IPS DF 4.7 (cell line): Measurements from ENCODE around the gene DDX17.
"Not testable (repeated sequence)": the region's sequence is repeated elsewhere in the genome, so short reads cannot be mapped to it uniquely, and the experiment has no call there.

ENCODE experiments used
- DNase-seq: peaks from one replicate; pipeline ENCODE4 v3.0.0-alpha.2; 2013; ENCODE audit warnings: low spot score; ENCODE audit errors: extremely low read depth

DDX17 gene

DNA sequence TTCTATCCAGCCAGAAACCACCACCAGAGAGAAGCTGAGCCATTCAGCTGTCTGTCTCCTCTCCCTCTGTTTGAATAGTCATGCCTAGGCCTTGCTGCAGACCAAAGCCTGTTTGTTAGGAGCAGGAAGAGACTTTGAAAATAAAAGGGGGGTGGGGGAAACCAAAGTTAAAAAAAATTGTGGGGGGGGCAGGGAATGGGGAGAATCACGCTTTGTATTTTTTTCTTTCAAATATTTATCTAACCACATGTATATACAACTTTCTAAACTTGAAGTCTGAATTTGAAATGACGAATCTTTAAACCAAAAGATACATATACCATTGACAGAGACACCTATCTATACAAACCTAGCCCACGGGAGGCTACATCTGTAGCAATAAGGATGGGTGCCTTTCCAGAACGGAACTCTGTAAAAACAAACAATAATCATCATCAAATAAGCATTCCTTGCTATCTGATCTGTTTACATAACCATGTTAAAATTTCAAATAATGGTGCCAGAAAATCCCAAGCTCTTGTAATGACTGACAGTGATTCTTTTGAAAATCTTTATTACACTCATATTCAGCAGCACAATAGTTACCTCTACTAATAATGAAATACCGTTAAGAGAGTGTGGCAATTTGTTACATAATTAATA is 14.3 kb downstream of the DDX17 start:
- no peak for DNase-seq

DNA sequence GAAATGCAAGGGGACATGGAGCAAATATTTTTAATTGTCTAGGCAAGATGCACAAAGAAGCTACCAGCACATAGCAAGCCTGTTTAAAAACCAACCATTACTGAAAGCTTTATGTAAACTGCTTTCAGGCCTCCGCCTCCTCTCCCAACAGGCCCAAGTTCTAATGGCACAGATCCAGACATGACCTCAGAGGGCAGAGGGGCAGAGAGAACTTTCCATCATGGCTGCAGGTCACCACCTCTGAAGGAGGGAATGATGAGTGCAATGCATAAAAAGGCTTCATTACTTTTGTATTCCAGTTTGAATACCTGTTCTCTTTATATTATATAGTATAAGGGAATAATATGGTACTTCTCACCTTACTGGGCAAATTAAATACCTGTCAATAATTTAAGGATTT is 15.2 kb downstream of the DDX17 start:
- DNase-seq = no peak

DNA sequence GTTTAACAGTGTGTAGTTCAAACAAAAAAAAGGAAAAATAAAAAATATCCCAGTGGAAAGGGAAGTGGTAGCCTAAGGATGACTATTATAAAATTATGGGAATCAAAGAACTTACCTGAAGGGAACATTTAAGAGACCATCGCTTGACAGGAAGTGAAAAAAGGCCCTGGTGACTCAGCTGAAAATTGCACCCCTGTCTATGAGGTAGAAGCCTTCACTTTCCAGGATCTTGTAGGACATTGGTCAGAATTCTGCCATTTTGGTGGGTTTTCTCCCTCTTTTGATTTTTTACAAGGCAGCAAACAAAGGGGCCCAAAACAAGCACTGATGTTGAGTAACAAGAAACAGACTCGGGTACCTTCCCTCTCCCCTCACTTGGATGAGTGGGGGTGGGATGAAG is 15.6 kb downstream of the DDX17 start:
- no peak for DNase-seq

DNA sequence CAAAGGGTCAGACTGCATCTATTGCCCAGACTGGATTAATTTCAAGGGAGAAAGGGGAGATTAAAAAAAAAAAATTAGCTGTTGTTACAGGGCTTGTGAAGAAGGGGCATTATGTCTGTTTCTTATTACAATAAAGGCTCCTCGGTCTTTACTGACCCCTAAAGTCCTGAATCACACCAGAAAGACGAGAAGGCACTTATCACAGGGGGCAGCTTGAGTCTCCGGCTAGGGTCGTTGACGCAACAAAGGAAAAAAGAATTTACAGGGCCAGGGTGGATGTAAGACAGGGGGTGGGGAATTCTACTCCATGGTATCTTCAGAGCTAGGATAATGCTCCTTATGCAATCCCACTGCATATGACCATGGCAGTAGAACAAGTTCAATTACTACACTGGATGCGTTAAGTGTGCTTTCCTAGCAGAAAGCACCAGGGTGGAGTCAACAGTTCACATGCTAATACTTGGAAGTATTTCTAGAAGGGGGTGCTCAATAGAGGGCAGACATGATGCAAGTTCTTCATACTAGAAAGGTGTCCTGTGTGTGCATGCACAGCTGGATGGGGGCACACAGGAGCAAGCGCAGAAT is 16.5 kb downstream of the DDX17 start:
- DNase-seq = no peak

DNA sequence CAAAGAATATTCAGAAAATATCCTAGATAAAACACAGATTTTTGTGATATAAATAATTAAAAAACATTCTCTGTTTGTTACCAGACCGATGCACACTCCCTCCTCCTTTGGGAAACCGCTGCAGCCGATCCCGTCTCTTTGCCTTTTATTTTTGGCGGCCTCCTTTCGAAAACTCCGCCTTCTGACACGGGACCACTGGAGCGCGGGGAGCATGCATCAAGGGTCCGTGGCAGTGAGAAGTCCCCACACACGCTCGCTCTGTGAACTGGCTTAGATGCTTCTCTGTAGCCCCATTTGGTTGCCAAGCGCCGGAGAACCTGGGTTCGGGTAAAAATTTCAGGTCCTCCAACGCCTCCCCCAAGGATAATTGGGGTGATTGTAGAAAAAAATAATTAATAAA is 17.0 kb downstream of the DDX17 start:
- no peak for DNase-seq

DNA sequence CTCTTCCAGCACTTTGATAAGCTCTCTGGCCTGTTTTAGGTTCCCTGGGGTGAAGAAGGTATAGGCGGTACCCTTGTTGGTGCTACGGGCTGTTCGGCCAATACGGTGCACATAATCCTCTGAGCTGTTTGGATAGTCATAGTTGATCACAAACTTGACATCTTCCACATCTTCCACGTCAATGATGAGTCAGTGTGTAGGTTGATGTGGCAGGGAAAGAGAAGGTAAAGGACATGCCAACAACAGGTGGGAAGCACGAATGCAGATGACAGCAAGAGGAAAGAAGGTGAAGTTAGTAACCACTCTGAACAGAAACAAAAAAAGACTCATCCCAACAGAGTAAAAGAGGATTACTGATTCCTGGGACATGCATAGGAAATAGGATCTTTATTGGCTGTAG is 18.2 kb downstream of the DDX17 start:
- no peak for DNase-seq

DNA sequence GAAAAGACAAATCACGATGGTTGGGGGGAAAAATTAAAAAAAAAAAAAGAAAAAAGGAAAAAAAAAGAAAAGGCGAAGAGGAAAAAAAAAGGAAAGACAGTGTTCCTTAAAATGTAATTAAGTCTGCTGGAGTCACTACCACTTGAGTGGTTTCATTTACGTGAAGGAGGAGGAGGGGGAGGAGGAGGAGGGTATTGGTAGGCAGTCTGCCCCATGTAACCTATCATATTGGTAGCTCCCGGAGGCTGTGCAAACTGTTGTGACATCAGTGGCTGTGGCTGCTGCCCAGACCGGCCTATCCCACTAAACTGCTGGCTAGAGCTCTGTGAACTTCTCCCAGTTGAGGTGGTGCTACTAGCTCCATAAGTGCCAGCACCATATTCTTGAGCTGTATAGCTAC is 20.3 kb downstream of the DDX17 start:
- no peak for DNase-seq

DNA sequence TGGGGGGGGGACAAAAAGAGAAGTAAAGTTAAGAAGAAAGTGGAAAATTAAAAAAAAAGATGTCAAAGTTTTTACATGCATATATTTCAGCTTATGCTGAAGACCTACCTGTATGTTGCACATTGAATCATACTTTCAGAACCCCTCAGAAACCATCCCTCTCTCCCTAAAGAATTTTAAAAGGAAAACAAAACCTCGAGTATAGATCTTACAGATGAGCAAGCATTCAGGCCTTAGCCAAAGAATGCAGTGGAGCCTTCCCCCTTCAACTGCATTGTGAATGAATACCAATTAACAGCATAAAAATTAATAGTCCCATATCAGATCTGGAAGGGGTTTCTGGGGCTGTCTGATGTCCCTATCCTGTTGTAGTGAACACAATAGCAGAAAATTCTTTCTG is 21.9 kb downstream of the DDX17 start:
- DNase-seq = no peak

DNA sequence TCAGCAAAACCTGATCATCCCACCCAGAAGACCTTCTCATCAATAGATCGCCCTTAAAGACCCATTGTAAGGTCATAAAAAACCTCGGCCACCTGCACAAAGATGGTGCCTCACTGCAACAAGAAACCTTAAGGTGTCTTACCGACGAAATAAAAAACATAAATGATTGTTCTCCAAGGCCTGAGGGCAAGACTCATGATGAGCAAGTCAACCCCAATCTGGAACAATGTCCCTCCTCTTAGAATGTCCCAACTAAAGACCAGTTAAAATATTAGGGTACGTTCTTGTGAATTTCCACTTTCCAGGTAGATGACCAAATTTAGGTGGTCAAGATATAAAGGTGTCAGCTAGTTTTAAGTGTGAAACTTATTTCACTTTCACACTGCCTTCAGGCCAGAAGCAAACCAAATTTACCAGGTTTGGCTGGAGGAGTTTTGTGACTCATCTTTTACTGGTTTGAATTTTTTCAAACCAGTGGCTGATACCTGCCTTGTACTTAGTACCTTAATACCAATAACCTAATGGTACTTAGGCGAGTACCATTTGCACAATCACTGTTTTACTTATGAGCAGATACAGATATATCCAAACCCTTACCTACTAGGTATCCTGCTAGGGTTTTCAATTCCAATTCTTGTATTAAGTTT is 23.3 kb downstream of the DDX17 start:
- no peak for DNase-seq

DNA sequence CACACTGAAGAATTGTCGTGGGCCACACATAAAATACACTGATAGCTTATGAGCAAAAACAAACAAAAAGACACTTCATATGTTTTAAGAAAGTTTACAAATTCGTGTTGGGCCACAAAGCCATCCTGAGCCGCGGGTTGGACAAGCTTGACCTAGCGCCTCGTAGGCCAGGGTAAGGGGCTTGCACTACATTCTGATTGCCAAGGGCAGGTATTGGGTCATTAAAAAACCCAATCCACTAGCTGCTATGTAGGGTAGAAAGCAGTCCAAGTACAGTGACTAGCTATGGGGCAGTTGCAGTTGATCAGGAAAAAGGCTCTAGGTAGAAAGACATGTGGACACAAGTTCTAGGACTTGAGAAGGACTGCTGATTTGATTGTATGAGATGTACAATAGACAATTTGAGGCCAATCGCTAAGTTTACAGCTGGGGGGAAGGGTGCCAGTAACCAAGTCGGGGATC is 24.2 kb downstream of the DDX17 start:
- no peak for DNase-seq

DNA sequence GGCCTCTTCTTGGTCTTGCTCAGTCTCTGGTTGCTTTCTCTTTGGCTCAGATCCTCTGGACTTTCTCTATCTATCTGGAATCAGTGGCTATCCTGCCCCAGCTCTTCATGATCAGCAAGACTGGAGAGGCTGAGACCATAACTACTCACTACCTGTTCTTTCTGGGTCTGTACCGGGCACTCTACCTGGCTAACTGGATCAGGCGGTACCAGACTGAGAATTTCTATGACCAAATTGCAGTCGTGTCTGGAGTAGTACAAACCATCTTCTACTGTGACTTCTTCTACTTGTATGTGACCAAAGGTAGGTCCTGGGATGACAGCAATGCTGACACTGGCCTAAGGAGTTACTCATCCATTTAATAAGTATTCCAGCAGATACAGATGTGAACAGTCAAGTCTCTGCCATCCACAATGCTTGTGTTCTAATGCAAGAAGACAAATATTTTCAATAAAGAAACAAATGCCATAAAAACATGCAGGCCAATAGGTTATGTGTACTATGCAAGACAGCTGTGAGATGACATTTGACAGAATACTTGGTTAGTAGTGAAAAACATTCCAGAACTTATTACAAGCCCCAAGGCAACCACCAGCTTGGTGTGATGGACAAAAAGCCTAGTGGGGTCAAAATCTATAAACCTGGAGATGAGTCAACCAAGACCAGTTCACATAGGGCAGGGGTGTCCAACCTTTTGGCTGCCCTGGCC is 24.8 kb downstream of the DDX17 start:
- DNase-seq = no peak

DNA sequence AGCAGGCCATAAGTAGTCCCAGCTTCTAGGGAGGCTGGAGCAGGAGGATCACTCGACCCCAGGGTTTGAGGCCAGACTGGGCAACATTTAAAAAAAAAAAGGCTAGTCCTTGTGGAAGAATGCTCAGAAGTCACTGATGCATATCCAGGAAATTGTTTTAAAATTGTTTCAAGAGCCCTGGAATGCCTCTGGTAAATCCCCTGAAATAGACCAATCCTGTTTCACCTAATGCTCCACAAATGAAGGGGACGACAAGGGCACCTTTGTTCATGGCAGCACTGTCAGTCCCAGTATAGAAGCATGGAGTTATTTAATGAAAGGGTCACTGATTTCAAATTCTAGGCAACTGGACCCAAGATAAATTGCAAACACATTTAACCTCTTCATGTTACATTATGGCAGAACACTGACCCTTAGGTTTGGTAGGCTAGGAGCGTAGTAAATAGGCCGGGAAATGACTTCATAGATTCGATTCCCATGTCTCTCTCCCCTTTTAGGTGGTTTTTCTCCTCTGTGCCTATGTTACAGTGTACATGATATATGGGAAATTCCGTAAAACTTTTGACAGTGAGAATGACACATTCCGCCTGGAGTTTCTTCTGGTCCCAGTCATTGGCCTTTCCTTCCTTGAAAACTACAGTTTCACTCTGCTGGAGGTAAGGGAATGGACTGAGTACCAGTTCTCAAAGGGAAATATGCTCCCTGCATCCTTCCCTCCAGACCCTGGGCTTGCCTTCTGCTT is 26.8 kb downstream of the DDX17 start:
- no peak for DNase-seq

DNA sequence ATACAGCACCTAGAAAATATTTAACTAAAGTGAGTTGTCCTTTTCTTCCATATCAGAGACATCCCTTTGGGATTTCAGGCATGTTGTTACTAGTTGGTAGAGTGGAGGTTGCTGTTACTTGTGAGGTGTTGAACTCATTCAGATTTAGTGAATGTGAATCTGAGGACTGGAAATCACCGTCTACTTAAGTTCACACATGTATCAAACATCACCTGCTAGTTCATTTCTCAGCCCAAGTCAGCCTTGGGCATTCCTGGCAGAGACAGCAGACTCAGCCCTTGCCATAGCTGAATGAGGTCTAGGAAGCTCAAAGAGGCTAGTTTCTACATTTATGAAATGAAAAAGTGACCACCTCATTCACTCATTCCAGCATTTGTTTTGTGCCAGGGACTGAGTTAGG is 28.5 kb downstream of the DDX17 start:
- no peak for DNase-seq

DNA sequence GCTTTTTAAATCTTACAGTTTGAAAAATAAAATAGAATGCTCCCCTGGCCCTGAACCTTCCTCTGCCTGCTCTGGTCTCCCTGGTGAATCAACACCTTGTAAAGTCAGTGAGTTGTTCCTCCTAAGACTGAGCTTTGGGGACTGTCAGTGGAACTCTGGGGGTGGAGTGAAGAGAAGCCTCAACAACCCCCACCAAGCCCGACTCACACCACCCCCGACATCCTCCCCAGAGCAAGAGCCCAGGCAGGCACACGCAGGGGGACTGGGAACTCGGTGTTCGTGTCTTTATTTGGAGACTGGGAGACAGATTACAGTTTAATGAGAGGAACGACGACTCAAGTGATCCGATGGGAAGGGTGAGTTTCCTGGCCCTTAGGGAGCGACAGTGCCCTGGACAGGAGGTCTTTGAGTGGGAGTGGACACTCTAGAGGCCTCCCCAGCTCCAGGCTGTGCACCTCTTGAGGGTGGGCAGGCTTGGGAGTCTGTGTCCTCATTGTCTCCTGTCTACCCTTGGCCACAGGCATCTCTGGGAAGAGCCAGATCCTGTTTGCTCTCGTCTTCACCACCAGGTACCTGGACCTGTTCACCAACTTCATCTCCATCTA is 32.0 kb downstream of the DDX17 start:
- DNase-seq = no peak

DNA sequence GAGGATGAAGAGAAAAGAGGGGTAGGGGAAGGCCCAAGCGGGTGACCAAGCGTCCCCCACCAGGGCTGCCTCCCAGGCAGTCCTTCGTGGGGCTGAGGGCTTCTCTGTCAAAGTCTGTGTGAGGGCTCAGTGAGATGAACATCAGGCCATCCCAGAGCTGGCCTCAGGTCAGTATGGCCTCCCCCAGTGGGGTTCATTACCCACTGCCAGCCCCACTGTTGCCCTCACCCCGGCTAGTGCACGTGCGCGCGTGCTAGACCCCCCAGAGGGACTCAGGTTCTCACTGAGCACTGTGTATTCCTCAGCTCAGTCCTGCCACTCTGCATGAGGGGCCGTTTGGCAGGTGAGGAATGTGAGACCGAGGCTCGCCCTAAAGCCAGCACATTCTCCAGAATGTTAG is 34.9 kb downstream of the DDX17 start:
- no peak for DNase-seq

DNA sequence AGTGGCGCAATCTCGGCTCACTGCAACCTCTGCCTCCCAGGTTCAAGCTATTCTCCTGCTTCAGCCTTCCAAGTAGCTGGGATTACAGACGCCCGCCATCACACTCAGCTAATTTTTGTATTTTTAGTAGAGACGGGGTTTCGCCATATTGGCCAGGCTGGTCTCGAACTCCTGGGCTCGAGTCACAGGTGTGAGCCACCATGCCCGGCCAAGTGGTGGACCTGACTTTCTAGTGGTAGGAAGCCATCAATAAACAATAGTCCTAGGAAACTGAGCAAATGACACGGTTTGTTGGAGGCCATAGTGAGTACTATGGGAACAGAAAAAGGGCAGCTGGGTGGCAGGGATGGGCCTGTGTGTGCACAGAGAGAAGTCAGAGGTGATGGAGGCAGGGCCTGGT is 35.9 kb downstream of the DDX17 start:
- DNase-seq = not testable (repeated sequence)

DNA sequence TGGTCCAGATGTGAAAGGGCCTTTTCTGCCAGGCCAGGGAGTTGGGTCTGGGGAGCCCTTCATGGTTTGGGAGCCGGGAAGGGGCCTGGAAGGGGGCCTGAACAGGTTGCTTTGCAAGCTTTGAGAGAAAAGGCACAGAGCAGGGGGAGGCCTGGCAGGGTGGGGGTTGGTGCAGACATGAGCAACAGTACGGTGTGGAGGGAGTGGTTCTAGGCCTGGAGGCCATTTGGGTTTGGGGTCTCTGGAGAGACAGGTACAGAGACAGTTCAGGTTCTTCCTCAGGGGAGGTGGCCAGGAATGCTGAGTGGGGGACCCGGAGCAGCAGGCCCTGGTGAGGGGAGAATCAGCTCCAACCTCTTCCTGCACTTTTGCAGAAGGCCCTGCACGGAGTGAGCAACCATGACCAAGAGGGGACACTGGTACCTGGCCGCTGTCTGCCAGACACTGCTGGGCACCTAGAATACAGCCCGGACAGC is 36.8 kb downstream of the DDX17 start:
- no peak for DNase-seq

DNA sequence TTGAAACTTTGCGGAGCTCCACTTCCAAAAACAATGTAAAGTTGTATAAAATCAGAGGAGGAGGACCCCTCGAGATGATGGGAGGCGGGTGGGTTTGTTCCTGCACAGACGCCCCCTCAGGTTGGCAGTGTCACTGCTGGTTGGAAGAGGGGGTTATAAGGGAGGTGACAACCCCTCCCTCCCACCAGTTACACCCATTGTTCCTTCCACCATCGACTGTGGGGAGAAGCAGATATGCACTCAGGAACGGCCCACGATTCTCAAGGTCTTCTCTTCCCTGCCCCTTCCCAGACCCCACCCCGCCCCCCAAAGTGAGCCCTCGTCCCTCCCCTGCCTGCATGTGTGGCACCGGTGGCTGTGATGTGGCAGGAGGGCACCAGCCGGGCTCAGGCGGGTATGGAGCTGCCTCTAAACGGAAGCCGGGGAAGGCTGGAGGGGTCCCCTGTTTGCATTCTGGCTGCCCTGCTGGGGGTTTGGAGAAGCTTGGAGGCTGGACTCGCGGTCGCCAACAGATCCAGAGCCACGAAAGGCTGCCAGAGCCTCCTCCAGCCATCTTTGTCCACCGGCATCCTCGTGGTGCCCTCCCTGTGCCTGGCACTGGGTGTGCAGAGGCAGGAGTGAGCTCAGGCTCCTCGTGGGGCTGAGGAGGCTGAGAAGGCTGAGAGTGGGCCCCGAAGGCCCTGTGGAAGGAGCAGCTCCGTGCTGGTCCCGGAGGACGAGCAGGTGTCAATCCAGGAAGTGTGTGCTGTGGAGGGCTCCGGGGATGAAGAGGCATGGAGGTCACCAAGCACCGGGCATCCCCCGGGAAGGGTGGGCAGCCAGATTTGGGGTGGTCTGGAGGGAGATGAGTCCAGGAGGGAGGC is 37.4 kb downstream of the DDX17 start:
- no peak for DNase-seq

DNA sequence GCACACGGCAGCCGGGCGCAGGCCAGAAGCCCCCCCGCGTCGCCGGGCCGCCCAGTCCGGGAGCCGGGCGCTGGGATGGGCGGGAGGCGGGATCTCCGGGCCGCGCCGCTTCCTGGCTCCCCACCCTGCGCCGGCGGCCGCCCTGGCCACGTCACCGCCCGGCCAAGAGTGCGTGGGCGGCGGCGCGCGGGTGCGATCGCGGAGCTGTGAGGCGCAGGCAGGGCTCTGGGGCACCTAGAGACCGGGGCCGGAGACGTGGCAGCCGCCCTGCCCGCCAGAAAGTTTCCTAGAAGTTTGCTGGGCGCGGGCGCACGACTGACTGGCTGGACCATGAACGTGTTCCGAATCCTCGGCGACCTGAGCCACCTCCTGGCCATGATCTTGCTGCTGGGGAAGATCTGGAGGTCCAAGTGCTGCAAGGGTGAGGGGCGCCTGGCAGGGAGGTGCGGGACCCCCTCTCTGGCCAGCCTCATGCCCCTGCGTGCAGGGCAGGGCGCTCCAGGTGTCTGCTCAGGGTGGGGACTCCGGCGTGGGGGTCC is 38.1 kb downstream of the DDX17 start, which contains the start of gene KDELR3:
Gene KDELR3, plus strand, starts transcription at position 193 of the 539 bp plus-strand sequence. Its CDS starts 138 bp downstream, at position 331.
- no peak for DNase-seq

DNA sequence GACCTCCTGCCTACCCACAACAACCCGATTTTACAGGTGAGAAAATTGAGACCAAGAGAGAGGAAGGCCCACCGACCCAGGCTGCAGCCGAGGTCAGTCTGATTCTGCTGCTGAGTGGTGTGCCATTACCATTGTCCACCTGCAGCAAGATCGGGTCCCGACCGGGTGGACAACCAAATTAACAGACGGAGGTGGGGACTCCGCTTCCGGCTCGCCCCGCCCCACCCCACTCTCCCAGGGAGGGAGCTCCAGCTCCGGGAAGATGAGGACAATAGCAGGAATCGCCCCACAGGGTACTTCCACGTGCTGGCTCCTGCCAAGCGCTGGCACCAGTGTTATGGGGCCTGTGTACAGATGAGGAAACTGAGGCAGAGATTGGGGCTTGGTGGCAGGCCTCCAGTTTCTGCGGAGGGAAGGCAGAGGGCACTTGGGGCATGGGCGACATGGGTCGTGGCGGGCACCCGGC is 38.6 kb downstream of the DDX17 start:
- DNase-seq = no peak
